ENCODE measurements around the gene LGALS7B. TPM values are rescaled to one million over a fixed set of nuclear protein-coding genes. Genes with fewer than 3 reads are reported as not detected.
"Not testable (repeated sequence)": the region's sequence is repeated elsewhere in the genome, so short reads cannot be mapped to it uniquely, and the experiment has no call there.

The LGALS7B gene
- total RNA-seq, 2 donors from 2014 or later, result not detected

DNA sequence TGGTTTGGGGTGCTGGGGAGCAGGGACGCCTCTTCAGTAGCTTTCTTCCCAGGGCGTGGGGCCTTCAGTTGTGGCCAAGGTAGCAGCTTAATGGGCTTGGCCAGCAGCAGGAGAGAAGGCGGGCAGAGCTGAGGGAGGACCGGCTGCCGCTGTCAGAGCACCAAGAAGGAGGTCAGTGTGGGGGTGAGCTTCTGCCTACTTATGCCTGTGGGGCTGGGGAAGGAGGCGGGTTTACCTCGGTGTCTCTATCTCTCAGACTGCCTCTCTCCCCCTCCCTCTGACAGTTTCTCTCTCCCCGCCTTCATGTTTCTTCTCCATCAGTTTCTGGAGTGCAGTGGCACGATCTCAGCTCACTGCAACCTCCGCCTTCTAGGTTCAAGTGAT, 44.7 kb upstream of the LGALS7B start, which contains the start of gene CAPN12:
Gene CAPN12 (minus strand): TSS at position 177 of the 384 bp plus-strand sequence. CDS start 309 bp downstream, outside the sequence.
- H3K36me3 ChIP-seq (replicated peaks in 1 of 2; ENCODE audit: insufficient read depth in 1 of 2, low read depth in 2 of 2), result no peaks in the 10 kb centered on the region
- no peak within 1 kb of the TSS for H3K27ac ChIP-seq
- DNase-seq (no peak), ATAC-seq (no peak)
- H3K4me3 ChIP-seq, result no peak within 1 kb of the TSS
- intact Hi-C loops (cut with DNase I), result no loop called here
- no peaks in the 10 kb centered on the region for H3K9me3 ChIP-seq
- 83 to 96% methylated on average over 7 to 10 of the region's 10 CpGs for WGBS, 2 donors
- no peaks in the 10 kb centered on the region for H3K27me3 ChIP-seq
- TF ChIP-seq, protein P1, sequence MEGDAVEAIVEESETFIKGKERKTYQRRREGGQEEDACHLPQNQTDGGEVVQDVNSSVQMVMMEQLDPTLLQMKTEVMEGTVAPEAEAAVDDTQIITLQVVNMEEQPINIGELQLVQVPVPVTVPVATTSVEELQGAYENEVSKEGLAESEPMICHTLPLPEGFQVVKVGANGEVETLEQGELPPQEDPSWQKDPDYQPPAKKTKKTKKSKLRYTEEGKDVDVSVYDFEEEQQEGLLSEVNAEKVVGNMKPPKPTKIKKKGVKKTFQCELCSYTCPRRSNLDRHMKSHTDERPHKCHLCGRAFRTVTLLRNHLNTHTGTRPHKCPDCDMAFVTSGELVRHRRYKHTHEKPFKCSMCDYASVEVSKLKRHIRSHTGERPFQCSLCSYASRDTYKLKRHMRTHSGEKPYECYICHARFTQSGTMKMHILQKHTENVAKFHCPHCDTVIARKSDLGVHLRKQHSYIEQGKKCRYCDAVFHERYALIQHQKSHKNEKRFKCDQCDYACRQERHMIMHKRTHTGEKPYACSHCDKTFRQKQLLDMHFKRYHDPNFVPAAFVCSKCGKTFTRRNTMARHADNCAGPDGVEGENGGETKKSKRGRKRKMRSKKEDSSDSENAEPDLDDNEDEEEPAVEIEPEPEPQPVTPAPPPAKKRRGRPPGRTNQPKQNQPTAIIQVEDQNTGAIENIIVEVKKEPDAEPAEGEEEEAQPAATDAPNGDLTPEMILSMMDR (IDR thresholded peaks at IDR 0.05), result no peak
- no peak for TF ChIP-seq POLR2A (IDR thresholded peaks at IDR 0.05)
- no peaks in the 10 kb centered on the region for H3K4me1 ChIP-seq

DNA sequence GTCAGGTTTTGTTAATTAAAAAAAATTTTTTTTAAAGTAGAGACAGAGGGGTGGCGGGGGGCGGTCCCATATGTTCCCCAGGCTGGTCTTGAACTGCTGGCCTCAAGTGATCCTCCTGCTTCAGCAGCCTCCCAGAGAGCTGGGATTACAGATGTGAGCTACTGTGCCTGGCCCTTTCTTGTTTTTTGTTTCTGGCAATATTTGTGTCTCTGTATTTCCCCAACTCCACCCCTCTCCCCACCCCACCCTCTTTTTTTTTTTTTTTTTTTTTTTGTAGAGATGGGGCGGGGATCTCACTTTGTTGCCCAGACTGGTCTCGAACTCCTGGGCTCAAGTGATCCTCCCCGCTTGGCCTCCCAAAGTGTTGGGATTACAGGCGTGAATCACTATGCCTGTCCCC, 44.1 kb upstream of the LGALS7B start:
- Histone ChIP-seq H3K36me3 (replicated peaks in 1 of 2; ENCODE audit: insufficient read depth in 1 of 2, low read depth in 2 of 2) (no peaks in the 10 kb centered on the region), H3K4me3 (no peak overlapping the region), H3K4me1 (no peaks in the 10 kb centered on the region), H3K27me3 (no peaks in the 10 kb centered on the region), H3K9me3 (no peaks in the 10 kb centered on the region), H3K27ac (no peak overlapping the region)
- TF ChIP-seq, protein P1 (IDR thresholded peaks at IDR 0.05), result no peak
- TF ChIP-seq POLR2A (IDR thresholded peaks at IDR 0.05), result no peak
- intact Hi-C loops (cut with DNase I), result no loop called here
- no peak for ATAC-seq
- WGBS, 2 donors, result 80 to 84% methylated on average over 6 of the region's 6 CpGs
- DNase-seq, result no peak

DNA sequence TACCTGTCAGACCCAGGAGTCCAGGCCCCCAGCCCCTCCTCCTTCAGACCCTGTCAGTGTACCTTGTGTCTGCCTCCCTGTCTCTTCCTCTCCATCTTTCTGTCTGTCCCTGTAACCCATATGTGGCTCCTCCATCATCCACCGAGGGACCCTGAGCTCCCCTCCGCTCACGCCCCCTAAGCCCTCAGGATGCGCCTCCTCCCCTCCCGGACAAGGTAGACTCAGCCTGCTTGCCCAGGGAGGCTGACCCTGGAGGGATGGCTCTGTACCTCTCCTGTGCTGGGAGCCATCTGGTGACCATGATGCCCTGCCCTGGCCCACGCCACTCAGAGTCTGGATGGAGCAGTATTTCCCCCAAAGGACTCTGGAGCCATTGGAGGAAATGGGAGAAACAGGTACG, 43.7 kb upstream of the LGALS7B start:
- WGBS, 2 donors, result 87 to 91% methylated on average over 7 of the region's 7 CpGs
- no peak for ATAC-seq

DNA sequence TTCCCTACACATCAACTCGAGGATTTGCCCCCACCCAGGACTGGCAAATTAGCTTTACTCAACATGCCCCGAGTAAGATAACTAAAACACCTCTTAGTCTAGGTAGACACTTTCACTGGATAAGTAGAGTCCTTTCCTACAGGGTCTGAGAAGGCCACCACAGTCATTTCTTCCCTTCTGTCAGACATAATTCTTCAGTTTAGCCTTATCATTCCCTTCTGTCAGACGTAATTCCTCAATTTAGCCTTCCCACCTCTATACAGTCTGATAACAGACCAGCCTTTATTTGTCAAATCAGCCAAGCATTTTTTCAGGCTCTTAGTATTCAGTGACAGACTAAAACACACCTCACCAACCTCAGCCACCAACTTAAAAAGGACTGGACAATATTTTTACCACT, 35.2 kb upstream of the LGALS7B start:
- DNase-seq; intact Hi-C loops (cut with DNase I); H3K27ac ChIP-seq; H3K4me3 ChIP-seq; H3K9me3 ChIP-seq; H3K4me1 ChIP-seq; ATAC-seq; H3K27me3 ChIP-seq; H3K36me3 ChIP-seq (replicated peaks in 1 of 2; ENCODE audit: insufficient read depth in 1 of 2, low read depth in 2 of 2): not testable (repeated sequence)
- 56% methylated on average over 3 of the region's 3 CpGs for WGBS, 2 donors

More for the DNA sequence above, 43.7 kb upstream of the LGALS7B start:
- DNase-seq, result no peak
- Histone ChIP-seq H3K36me3 (replicated peaks in 1 of 2; ENCODE audit: insufficient read depth in 1 of 2, low read depth in 2 of 2) (no peaks in the 10 kb centered on the region), H3K4me3 (no peak overlapping the region), H3K4me1 (no peaks in the 10 kb centered on the region), H3K9me3 (no peaks in the 10 kb centered on the region), H3K27ac (no peak overlapping the region), H3K27me3 (no peaks in the 10 kb centered on the region)
- no peak for TF ChIP-seq POLR2A (IDR thresholded peaks at IDR 0.05)
- TF ChIP-seq, protein P1 (IDR thresholded peaks at IDR 0.05), result no peak
- intact Hi-C loops (cut with DNase I), result no loop called here

DNA sequence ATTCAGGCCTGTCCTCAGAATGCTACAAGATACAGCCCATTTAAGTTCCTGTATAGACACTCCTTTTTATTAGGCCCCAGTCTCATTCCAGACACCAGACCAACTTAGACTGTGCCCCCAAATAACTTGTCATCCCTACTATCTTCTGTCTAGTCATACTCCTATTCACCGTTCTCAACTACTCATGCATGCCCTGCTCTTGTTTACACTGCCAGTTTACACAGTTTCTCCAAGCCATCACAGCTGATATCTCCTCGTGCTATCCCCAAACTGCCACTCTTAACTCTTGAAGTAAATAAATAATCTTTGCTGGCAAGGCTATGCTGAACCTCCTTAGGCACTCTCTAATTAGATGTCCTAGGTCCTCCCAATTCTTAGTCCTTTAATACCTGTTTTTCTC, 34.8 kb upstream of the LGALS7B start:
- WGBS, 2 donors, result 0% methylated on average over 1 of the region's 2 CpGs; no CpG with 5 or more reads in 1 of the 2 donors
- DNase-seq; ATAC-seq; intact Hi-C loops (cut with DNase I); H3K4me3 ChIP-seq; H3K4me1 ChIP-seq; H3K36me3 ChIP-seq (replicated peaks in 1 of 2; ENCODE audit: insufficient read depth in 1 of 2, low read depth in 2 of 2); H3K9me3 ChIP-seq; H3K27ac ChIP-seq; H3K27me3 ChIP-seq: not testable (repeated sequence)

DNA sequence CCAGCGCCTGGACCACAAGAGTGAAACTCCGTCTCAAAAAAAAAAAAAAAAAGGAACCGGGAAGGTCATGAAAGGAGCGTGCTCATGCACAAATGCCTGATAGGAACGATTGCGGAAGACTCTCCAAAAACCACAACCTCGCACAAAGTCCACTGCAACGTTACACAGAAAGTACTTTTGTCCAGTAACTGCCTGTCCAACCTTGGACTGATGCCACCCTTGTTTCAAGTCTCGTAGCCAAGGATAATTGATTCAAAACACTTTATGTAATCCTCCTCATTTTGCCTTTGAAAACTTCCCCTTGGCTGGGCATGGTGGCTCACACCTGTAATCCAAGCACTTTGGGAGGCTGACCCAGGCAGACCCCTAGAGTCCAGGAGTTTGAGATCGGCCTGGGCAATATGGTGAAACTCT, 29.4 kb upstream of the LGALS7B start:
- Histone ChIP-seq H3K36me3 (replicated peaks in 1 of 2; ENCODE audit: insufficient read depth in 1 of 2, low read depth in 2 of 2) (no peaks in the 10 kb centered on the region), H3K9me3 (no peaks in the 10 kb centered on the region), H3K4me3 (no peak overlapping the region), H3K27ac (peak overlapping the region in 3 of 4 donors; percentile 54 to 66 (median 57)), H3K4me1 (peaks cover 5% of the 10 kb centered on the region), H3K27me3 (no peaks in the 10 kb centered on the region)
- intact Hi-C loops (cut with DNase I), result no loop called here
- DNase-seq (peak; percentile 55 to 86 (median 68)), ATAC-seq (peak; percentile 74)
- WGBS, 2 donors, result 36 to 50% methylated on average over 10 of the region's 10 CpGs
- TF ChIP-seq, protein P1 (IDR thresholded peaks at IDR 0.05), result no peak
- TF ChIP-seq POLR2A (IDR thresholded peaks at IDR 0.05), result no peak

DNA sequence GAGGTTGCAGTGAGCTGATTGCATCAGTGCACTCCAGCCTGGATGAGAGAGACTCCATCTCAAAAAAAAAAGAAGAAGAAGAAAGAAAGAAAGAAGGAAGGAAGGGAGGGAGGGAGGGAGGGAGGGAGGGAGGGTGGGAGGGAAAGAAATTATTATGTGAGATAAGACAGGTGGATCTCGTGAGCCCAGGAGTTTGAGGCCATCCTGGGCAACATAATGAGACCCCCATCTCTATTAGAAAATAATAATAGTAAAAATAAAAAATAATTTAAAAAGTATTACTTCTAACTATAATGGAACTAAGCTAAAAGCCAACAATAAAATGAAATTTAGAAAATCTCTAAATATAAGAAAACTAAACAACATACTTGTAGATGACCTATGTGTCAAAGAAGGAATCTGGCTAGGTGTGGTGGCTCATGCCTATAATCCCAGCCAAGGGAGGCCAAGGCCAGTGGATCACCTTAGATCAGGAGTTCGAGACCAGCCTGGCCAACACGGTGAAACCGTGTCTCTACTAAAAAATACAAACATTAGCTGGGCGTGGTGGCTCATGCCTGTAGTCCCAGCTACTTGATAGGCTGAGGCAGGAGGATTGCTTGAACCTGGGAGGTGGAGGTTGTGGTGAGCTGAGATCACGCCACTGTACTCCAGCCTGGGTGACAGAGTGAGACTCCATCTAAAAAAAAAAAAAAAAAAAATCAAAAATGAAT, 28.0 kb upstream of the LGALS7B start:
- H3K27me3 ChIP-seq; H3K36me3 ChIP-seq (replicated peaks in 1 of 2; ENCODE audit: insufficient read depth in 1 of 2, low read depth in 2 of 2); H3K9me3 ChIP-seq; H3K4me3 ChIP-seq; ATAC-seq; DNase-seq; H3K4me1 ChIP-seq; intact Hi-C loops (cut with DNase I): not testable (repeated sequence)
- peak overlapping the region in 1 of 4 donors; percentile 2 for H3K27ac ChIP-seq
- WGBS, 2 donors, result 60 to 62% methylated on average over 6 of the region's 6 CpGs

DNA sequence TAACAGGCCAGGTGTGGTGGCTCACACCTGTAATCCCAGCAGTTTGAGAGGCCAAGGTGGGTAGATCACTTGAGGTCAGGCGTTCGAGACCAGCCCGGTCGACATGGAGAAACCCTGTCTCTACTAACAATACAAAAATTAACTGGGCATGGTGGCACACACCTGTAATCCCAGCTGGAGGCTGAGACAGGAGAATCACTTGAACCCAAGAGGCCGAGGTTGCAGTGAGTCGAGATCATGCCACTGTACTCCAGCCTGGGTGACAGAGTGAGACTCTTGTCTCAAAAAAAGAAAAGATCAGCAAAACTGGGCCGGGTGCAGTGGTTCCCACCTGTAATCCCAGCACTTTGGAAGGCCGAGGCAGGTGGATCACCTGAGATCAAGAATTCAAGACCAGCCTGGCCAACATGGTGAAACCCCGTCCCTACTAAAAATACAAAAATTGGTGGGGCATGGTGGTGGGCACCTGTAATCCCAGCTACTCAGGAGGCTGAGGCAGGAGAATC, 27.1 kb upstream of the LGALS7B start:
- H3K27ac ChIP-seq; H3K4me3 ChIP-seq; H3K4me1 ChIP-seq; intact Hi-C loops (cut with DNase I); H3K27me3 ChIP-seq; DNase-seq; ATAC-seq; H3K36me3 ChIP-seq (replicated peaks in 1 of 2; ENCODE audit: insufficient read depth in 1 of 2, low read depth in 2 of 2); H3K9me3 ChIP-seq: not testable (repeated sequence)
- WGBS, 2 donors, result 88 to 95% methylated on average over 9 of the region's 9 CpGs
